HL-60 (cell line): ENCODE results near the gene MPHOSPH10.

Experiments
- DNase-seq, 2 experiments: peaks; one replicate each; pipeline ENCODE4 v3.0.0-alpha.2; 2010 to 2020; ENCODE audit warnings: low read depth in 1 of 2, low spot score in 1 of 2
- H3K27ac ChIP-seq: fragments of 250-450 bp; sonication (Bioruptor Pico); replicated peaks from 2 replicates; pipeline ENCODE4 v1.5.1; 2020; ENCODE audit warnings: mild to moderate bottlenecking, moderate library complexity
- H3K27me3 ChIP-seq: fragments of 250-450 bp; sonication (Bioruptor Pico); 2 replicates; pipeline ENCODE4 v1.5.1; 2021; ENCODE audit warnings: mild to moderate bottlenecking, moderate library complexity; ENCODE audit not compliant: insufficient read depth, poor library complexity, severe bottlenecking
- H3K4me3 ChIP-seq: replicated peaks from 2 replicates; pipeline ENCODE4 v1.5.1; 2011; ENCODE audit warnings: mild to moderate bottlenecking, control low read depth, low read length; ENCODE audit not compliant: insufficient read depth
- GABPA ChIP-seq: IDR thresholded peaks from 2 replicates; pipeline ENCODE4 v1.6.1; 2012; ENCODE audit warnings: low read depth
- POLR2AphosphoS5 ChIP-seq: IDR thresholded peaks from 2 replicates; pipeline ENCODE4 v1.6.1; 2012; ENCODE audit warnings: low read depth
- SPI1 ChIP-seq: IDR thresholded peaks from 2 replicates; pipeline ENCODE4 v1.6.1; 2012; ENCODE audit warnings: low read depth, mild to moderate bottlenecking, borderline replicate concordance
- TF ChIP-seq, protein P1 (sequence below): IDR thresholded peaks from one replicate; pipeline ENCODE4 v1.5.1; 2011; ENCODE audit warnings: low read length, control low read depth, inconsistent platforms; ENCODE audit not compliant: insufficient read depth
- TF ChIP-seq, protein P2 (sequence below): IDR thresholded peaks from 2 replicates; pipeline ENCODE4 v1.6.1; 2012; ENCODE audit warnings: low read depth; ENCODE audit not compliant: insufficient replicate concordance

MPHOSPH10 gene

DNA sequence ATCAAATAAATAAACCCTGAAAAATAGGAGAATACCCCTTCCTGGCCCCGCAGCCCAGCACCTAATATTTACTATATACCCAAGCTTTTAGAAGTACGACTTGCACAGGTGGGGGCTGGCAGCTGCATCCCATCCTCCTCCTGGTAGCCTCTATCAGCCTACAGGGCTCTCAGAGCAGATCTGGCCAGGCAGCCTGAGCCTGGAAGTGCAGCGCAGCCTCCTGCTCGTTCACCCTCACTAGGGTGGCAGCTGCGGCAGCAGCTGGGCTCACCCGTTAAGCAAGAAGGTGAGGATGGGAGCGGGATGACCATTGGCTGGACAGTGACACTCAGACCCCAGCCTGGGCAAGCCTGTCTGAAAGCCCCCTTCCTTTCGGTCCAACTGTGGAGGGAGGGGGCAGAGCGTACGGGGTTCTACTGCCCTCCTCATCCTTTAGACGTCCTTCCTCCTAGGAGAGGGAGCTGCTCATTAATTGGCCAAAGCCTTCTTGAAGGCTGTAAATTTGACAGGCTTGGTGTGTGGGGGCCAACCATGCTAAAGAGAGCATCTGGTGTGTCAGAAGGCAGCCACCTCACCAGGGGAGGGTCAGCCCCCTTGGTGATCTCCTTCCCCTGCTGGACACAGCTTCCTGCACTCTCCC lies 23.3 kb downstream of the MPHOSPH10 start:
- DNase-seq = no peak
- H3K27me3 ChIP-seq = no peaks in the 10 kb centered on the region
- no peak overlapping the region for H3K4me3 ChIP-seq
- H3K27ac ChIP-seq = no peak overlapping the region
- no peak for TF ChIP-seq SPI1
- TF ChIP-seq, protein P1, sequence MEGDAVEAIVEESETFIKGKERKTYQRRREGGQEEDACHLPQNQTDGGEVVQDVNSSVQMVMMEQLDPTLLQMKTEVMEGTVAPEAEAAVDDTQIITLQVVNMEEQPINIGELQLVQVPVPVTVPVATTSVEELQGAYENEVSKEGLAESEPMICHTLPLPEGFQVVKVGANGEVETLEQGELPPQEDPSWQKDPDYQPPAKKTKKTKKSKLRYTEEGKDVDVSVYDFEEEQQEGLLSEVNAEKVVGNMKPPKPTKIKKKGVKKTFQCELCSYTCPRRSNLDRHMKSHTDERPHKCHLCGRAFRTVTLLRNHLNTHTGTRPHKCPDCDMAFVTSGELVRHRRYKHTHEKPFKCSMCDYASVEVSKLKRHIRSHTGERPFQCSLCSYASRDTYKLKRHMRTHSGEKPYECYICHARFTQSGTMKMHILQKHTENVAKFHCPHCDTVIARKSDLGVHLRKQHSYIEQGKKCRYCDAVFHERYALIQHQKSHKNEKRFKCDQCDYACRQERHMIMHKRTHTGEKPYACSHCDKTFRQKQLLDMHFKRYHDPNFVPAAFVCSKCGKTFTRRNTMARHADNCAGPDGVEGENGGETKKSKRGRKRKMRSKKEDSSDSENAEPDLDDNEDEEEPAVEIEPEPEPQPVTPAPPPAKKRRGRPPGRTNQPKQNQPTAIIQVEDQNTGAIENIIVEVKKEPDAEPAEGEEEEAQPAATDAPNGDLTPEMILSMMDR = no peak
- TF ChIP-seq, protein P2, sequence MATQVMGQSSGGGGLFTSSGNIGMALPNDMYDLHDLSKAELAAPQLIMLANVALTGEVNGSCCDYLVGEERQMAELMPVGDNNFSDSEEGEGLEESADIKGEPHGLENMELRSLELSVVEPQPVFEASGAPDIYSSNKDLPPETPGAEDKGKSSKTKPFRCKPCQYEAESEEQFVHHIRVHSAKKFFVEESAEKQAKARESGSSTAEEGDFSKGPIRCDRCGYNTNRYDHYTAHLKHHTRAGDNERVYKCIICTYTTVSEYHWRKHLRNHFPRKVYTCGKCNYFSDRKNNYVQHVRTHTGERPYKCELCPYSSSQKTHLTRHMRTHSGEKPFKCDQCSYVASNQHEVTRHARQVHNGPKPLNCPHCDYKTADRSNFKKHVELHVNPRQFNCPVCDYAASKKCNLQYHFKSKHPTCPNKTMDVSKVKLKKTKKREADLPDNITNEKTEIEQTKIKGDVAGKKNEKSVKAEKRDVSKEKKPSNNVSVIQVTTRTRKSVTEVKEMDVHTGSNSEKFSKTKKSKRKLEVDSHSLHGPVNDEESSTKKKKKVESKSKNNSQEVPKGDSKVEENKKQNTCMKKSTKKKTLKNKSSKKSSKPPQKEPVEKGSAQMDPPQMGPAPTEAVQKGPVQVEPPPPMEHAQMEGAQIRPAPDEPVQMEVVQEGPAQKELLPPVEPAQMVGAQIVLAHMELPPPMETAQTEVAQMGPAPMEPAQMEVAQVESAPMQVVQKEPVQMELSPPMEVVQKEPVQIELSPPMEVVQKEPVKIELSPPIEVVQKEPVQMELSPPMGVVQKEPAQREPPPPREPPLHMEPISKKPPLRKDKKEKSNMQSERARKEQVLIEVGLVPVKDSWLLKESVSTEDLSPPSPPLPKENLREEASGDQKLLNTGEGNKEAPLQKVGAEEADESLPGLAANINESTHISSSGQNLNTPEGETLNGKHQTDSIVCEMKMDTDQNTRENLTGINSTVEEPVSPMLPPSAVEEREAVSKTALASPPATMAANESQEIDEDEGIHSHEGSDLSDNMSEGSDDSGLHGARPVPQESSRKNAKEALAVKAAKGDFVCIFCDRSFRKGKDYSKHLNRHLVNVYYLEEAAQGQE = no peak
- TF ChIP-seq GABPA = no peak
- TF ChIP-seq POLR2AphosphoS5 = no peak

DNA sequence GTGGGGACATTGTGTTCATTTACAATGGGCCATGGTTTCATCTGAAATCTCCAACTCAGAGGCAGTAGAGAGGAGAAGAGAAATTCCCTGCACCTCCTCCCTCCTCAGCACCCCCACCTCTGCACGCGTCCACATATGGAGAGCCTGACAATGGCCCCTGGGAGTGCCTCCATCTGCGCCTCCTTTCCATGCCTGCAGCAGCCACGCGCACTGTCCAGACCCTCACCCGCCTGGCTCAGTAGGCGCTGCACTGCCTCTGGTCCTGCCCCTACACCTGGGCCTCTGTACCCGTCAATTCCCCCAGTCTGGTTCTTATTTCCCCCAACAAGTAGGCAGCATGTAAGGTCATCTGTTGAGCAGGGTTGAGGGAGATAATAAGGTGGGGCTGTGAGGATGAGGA lies 23.8 kb downstream of the MPHOSPH10 start:
- TF ChIP-seq, protein P2 = no peak
- TF ChIP-seq, protein P1 = no peak
- no peak for TF ChIP-seq POLR2AphosphoS5
- TF ChIP-seq GABPA = no peak
- no peak for TF ChIP-seq SPI1
- H3K27ac ChIP-seq = no peak overlapping the region
- no peak for DNase-seq
- no peaks in the 10 kb centered on the region for H3K27me3 ChIP-seq
- H3K4me3 ChIP-seq = no peak overlapping the region

DNA sequence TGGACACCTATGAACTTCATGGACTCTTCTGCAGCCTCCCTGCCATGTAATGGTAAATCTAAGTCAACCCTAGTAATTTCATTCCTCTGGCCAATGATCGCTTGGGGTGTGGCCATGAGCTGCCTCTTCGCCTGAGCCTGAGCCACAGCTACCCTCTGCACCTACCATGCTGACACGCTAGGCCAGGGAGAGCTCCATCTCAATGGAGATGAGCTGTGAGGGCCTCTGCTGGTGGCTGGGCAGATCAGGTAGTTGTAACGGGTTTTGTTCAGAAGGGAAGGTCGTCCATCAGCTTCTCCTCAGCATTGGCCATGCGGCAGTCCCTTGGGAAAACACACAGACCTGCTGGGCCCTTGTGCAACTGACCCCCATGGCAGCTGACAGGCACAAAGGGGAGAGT lies 24.4 kb downstream of the MPHOSPH10 start:
- DNase-seq = peak in 1 of 2 experiments; percentile 65
- Histone ChIP-seq H3K27me3 (no peaks in the 10 kb centered on the region), H3K4me3 (no peak overlapping the region), H3K27ac (no peak overlapping the region)
- TF ChIP-seq POLR2AphosphoS5 (no peak), SPI1 (no peak), GABPA (no peak)
- TF ChIP-seq, protein P1 = peak; percentile 21

DNA sequence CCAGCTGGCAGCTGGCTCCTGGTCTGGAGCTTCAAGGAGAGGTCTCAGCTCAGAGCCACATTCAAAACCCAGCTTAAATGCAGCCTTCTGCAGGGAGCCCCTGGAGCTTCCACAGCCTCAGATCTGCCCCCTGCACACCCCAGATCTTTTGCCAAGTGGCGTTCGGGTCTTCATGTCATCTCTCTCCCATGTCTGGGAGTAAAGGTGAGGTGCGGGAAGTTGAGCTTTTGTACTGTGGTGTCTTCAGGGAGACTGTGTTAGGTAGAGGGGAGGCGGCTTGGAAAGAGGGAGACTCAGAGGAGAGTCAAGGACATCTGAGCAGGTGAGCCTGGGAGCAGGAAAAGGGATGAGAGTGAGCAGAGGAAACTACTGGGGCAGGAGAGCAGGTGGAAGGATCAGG lies 25.4 kb downstream of the MPHOSPH10 start:
- Histone ChIP-seq H3K4me3 (no peak overlapping the region), H3K27ac (no peak overlapping the region), H3K27me3 (no peaks in the 10 kb centered on the region)
- no peak for DNase-seq
- TF ChIP-seq, protein P2 = no peak
- TF ChIP-seq, protein P1 = no peak
